HFFc6 (cell line): ENCODE measurements around the gene MPRIP. TPM values are rescaled to one million over a fixed set of nuclear protein-coding genes. Genes with fewer than 3 reads are reported as not detected.

Experiments
- DNase-seq: peaks from one replicate; pipeline ENCODE4 v3.0.0-alpha.2; 2018
- H3K27ac Mint-ChIP-seq: 2 replicates; pipeline ENCODE4 v1.8.0; 2020; ENCODE audit warnings: mild to moderate bottlenecking, mixed read lengths
- H3K27me3 Mint-ChIP-seq: 2 replicates; pipeline ENCODE4 v1.8.0; 2021; ENCODE audit warnings: mild to moderate bottlenecking, moderate library complexity, mixed read lengths; ENCODE audit not compliant: insufficient read depth
- H3K36me3 Mint-ChIP-seq: 2 replicates; pipeline ENCODE4 v1.8.0; 2021; ENCODE audit warnings: low read depth, mixed read lengths
- H3K4me1 Mint-ChIP-seq: 2 replicates; pipeline ENCODE4 v1.8.0; 2020; ENCODE audit warnings: low read depth, mixed read lengths
- H3K4me3 Mint-ChIP-seq: 2 replicates; pipeline ENCODE4 v1.8.0; 2020; ENCODE audit warnings: mild to moderate bottlenecking, moderate library complexity, mixed read lengths
- H3K9me3 Mint-ChIP-seq: 2 replicates; pipeline ENCODE4 v1.8.0; 2020; ENCODE audit warnings: mild to moderate bottlenecking, mixed read lengths
- CTCF ChIP-seq: fragments of 200-600 bp; sonication (generic); IDR thresholded peaks from 2 replicates; pipeline ENCODE4 v1.5.0; 2021; ENCODE audit warnings: antibody characterized with exemption, mild to moderate bottlenecking
- total RNA-seq, 6 experiments: library from RNA; stranded (reverse); fragmentation: NEBNext Ultra II Directional; extraction: Animal tissue kit (Norgen Biotek cat#: 25700); gene quantifications; 2 replicates in 1 of 6; 3 replicates in 5 of 6; pipeline ENCODE4 v1.2.3, GENCODE V29; 2021

MPRIP gene
- total RNA-seq, 6 experiments from 2014 or later = 350 to 409 (median 372) TPM

- no peak for DNase-seq
- Mint-ChIP-seq H3K27ac (no peak overlapping the region), H3K36me3 (peaks cover 30% of the 10 kb centered on the region), H3K27me3 (peaks cover 4% of the 10 kb centered on the region), H3K4me1 (peaks cover 45% of the 10 kb centered on the region), H3K9me3 (no peaks in the 10 kb centered on the region), H3K4me3 (no peak overlapping the region)
- TF ChIP-seq CTCF = no peak
Measured at GRCh38 chr17:17143501-17143900, 101.2 kb downstream of the MPRIP start.

DNA sequence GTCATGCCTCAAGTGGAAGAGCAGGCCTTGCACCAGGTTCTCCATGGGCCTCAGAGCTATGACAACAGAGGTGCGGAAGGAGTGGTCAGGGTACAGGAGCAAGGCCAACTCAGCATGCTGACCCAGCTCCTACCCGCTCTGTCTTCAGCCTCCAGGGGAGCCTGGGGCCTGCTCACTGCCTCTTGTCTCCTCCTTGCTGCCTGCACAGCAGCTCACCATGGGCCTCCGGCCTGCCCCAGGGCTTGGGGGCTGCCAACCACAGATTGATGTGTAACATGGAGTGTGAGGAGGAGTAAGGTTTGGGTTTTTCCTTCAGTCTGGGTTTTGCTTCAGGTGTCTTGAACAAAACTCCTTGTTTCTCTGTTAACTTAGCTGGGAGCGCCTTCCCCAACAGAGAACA is 101.8 kb downstream of the MPRIP start:
- peaks cover 4% of the 10 kb centered on the region for H3K27me3 Mint-ChIP-seq
- no peak overlapping the region for H3K27ac Mint-ChIP-seq
- no peaks in the 10 kb centered on the region for H3K9me3 Mint-ChIP-seq
- H3K4me3 Mint-ChIP-seq = no peak overlapping the region
- H3K36me3 Mint-ChIP-seq = peaks cover 30% of the 10 kb centered on the region
- TF ChIP-seq CTCF = no peak
- H3K4me1 Mint-ChIP-seq = peaks cover 45% of the 10 kb centered on the region
- DNase-seq = no peak

- peaks cover 4% of the 10 kb centered on the region for H3K27me3 Mint-ChIP-seq
- TF ChIP-seq CTCF = no peak
- H3K36me3 Mint-ChIP-seq = peaks cover 34% of the 10 kb centered on the region
- DNase-seq = no peak
- no peak overlapping the region for H3K4me3 Mint-ChIP-seq
- no peaks in the 10 kb centered on the region for H3K9me3 Mint-ChIP-seq
- H3K27ac Mint-ChIP-seq = no peak overlapping the region
- peaks cover 42% of the 10 kb centered on the region for H3K4me1 Mint-ChIP-seq
Measured at GRCh38 chr17:17144916-17145665, 102.8 kb downstream of the MPRIP start.

DNA sequence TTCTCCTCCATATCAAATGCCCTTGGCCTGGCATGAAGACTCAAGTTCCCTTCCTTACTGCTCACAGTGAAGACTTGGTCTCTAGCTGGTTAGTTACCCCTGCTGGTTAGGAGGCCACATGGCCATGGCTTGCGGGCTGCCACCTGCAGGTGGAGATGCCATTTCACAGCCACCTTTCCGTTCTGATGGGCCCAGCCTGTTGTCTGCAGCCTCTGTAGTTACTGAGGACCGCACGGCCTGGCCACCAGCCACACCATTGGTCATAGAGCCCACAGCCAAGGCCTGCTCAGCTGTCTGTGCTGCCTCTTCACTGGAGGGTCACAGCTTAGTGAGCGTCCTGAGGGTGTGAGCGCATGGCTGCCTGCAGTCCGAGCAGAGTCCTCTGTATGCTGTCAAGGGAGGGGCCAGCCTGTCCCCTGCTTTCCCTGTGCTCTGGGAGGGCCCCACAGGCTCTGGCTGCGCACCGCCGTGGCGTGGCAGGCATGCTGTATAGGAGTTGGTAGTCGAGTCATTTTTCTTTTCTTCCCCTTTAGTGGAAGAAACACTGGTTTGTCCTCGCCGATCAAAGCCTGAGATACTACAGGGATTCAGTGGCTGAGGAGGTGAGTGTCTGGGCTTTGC is 104.6 kb downstream of the MPRIP start:
- peak; percentile 55 for TF ChIP-seq CTCF
- peaks cover 3% of the 10 kb centered on the region; the same call in 1 of the 2 replicates for H3K27me3 Mint-ChIP-seq
- H3K9me3 Mint-ChIP-seq = no peaks in the 10 kb centered on the region
- no peak for DNase-seq
- peaks cover 32% of the 10 kb centered on the region for H3K36me3 Mint-ChIP-seq
- peaks cover 44% of the 10 kb centered on the region for H3K4me1 Mint-ChIP-seq
- H3K4me3 Mint-ChIP-seq = no peak overlapping the region
- H3K27ac Mint-ChIP-seq = peak overlapping the region; percentile 40

- Mint-ChIP-seq H3K36me3 (peaks cover 33% of the 10 kb centered on the region), H3K27me3 (peaks cover 5% of the 10 kb centered on the region; the same call in 1 of the 2 replicates), H3K9me3 (no peaks in the 10 kb centered on the region), H3K4me3 (no peak overlapping the region; the same call in 1 of the 2 replicates), H3K4me1 (peaks cover 49% of the 10 kb centered on the region), H3K27ac (peak overlapping the region; percentile 57)
- no peak for TF ChIP-seq CTCF
- no peak for DNase-seq
Measured at GRCh38 chr17:17147821-17148220, 105.6 kb downstream of the MPRIP start.
